ENCODE data around the gene WWOX. TPM values are rescaled to one million over a fixed set of nuclear protein-coding genes. Genes with fewer than 3 reads are reported as not detected.

The WWOX gene
- total RNA-seq, 1 donor from 2014 or later, result 28.2 TPM

DNA sequence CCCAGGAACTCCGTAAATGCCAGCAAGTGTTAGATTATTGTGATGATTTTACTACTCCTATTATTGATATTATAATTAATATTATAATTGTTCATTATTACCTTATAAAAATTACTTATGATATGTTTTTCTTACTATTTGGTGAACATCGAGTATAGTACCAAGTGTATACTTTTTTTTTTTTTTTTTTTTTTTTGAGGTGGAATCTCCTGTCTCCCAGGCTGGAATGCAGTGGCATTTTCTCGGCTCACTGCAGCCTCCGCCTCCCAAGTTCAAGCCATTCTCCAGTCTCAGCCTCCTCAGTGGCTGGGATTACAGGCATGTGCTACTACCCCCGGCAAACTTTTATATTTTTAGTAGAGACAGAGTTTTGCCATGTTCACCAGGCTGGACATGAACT is 347.0 kb downstream of the WWOX start:
- Mint-ChIP-seq H3K4me3 (no peak overlapping the region), H3K36me3 (no peaks in the 10 kb centered on the region), H3K27ac (no peak overlapping the region), H3K27me3 (no peaks in the 10 kb centered on the region), H3K9me3 (no peaks in the 10 kb centered on the region), H3K4me1 (ENCODE audit: unreplicated experiment) (peaks cover 19% of the 10 kb centered on the region)
- no peak for DNase-seq (ENCODE audit: extremely low spot score, unreplicated experiment)
- TF ChIP-seq, protein P1, sequence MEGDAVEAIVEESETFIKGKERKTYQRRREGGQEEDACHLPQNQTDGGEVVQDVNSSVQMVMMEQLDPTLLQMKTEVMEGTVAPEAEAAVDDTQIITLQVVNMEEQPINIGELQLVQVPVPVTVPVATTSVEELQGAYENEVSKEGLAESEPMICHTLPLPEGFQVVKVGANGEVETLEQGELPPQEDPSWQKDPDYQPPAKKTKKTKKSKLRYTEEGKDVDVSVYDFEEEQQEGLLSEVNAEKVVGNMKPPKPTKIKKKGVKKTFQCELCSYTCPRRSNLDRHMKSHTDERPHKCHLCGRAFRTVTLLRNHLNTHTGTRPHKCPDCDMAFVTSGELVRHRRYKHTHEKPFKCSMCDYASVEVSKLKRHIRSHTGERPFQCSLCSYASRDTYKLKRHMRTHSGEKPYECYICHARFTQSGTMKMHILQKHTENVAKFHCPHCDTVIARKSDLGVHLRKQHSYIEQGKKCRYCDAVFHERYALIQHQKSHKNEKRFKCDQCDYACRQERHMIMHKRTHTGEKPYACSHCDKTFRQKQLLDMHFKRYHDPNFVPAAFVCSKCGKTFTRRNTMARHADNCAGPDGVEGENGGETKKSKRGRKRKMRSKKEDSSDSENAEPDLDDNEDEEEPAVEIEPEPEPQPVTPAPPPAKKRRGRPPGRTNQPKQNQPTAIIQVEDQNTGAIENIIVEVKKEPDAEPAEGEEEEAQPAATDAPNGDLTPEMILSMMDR (conservative IDR thresholded peaks at IDR 0.05), result no peak

GRCh38 chr16:78446992-78447563 is 347.6 kb downstream of the WWOX start:
- no peaks in the 10 kb centered on the region for H3K27me3 Mint-ChIP-seq
- no peaks in the 10 kb centered on the region for H3K36me3 Mint-ChIP-seq
- H3K27ac Mint-ChIP-seq, result no peak overlapping the region
- no peak overlapping the region for H3K4me3 Mint-ChIP-seq
- TF ChIP-seq, protein P1 (conservative IDR thresholded peaks at IDR 0.05), result no peak
- DNase-seq (ENCODE audit: extremely low spot score, unreplicated experiment), result no peak
- H3K9me3 Mint-ChIP-seq, result no peaks in the 10 kb centered on the region
- H3K4me1 Mint-ChIP-seq (ENCODE audit: unreplicated experiment), result peaks cover 23% of the 10 kb centered on the region

GRCh38 chr16:78448658-78449271 is 349.3 kb downstream of the WWOX start:
- no peak for DNase-seq (ENCODE audit: extremely low spot score, unreplicated experiment)
- peaks cover 17% of the 10 kb centered on the region for H3K4me1 Mint-ChIP-seq (ENCODE audit: unreplicated experiment)
- no peak overlapping the region for H3K27ac Mint-ChIP-seq
- no peak overlapping the region for H3K4me3 Mint-ChIP-seq
- no peaks in the 10 kb centered on the region for H3K27me3 Mint-ChIP-seq
- H3K9me3 Mint-ChIP-seq, result no peaks in the 10 kb centered on the region
- TF ChIP-seq, protein P1 (conservative IDR thresholded peaks at IDR 0.05), result no peak
- H3K36me3 Mint-ChIP-seq, result no peaks in the 10 kb centered on the region

DNA sequence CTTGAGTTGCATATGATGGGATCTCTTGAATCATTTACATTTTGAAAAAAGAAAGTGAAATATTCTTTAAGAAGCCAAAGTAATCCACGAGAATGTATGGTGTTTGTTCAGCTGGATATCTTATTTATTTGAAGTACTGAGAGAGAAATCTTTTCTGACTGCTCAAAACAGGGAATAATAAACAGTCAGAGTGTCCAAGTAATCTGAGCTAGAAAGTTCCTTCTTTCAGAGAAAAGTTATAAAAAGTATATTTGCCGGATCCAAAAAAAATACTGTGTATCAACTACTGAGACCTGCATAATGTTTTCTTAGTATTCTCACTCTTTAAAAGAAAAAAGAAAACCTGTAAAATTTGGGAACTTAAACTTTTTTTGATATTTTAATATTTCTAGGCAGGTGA is 350.8 kb downstream of the WWOX start:
- Mint-ChIP-seq H3K36me3 (no peaks in the 10 kb centered on the region), H3K4me3 (no peak overlapping the region), H3K9me3 (no peaks in the 10 kb centered on the region), H3K4me1 (ENCODE audit: unreplicated experiment) (peaks cover 16% of the 10 kb centered on the region), H3K27ac (no peak overlapping the region), H3K27me3 (no peaks in the 10 kb centered on the region)
- TF ChIP-seq, protein P1 (conservative IDR thresholded peaks at IDR 0.05), result no peak
- DNase-seq (ENCODE audit: extremely low spot score, unreplicated experiment), result no peak

DNA sequence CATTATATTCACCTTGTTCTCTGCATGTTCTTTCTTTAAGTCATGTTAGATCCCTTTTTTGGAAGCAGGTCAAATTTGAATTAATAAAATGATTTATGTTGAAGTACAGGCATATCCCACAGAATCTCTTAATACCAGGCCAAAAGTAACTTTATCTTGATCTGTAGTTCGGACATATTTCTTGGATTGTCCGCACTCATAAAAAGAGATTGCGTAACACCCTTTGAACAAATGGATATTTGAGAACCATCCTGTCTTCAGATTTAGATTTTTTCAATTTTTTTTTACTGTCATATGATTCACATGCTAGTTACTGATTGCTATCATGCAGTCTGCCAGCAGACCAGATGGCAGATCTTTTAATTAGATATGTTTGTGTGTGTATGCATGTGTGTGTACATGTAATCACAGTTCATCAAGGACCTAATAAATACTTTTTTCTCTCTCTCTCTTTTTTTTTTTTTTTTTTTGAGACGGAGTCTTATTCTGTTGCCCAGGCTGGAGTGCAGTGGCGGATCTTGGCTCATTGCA is 352.6 kb downstream of the WWOX start:
- Mint-ChIP-seq H3K27me3 (no peaks in the 10 kb centered on the region), H3K9me3 (no peaks in the 10 kb centered on the region), H3K36me3 (no peaks in the 10 kb centered on the region), H3K4me1 (ENCODE audit: unreplicated experiment) (peaks cover 12% of the 10 kb centered on the region), H3K27ac (no peak overlapping the region), H3K4me3 (no peak overlapping the region)
- DNase-seq (ENCODE audit: extremely low spot score, unreplicated experiment), result no peak
- TF ChIP-seq, protein P1 (conservative IDR thresholded peaks at IDR 0.05), result no peak
